ENCODE data around the gene KLHL29. TPM values are rescaled to one million over a fixed set of nuclear protein-coding genes. Genes with fewer than 3 reads are reported as not detected.

Gene KLHL29
- total and polyA plus RNA-seq, 2 donors (not counting 1 experiment from before 2014, with no cell fraction given) = 1.3 to 3.4 TPM

- Histone ChIP-seq H3K27me3 (replicated peaks in 1 of 4; ENCODE audit: control extremely low read depth in 1 of 4, control insufficient read depth in 3 of 4, insufficient read depth in 4 of 4, low read length in 3 of 4) (no peaks in the 10 kb centered on the region), H3K36me3 (replicated peaks in 1 of 2; ENCODE audit: control extremely low read depth in 1 of 2, control insufficient read depth in 1 of 2, extremely low read depth in 1 of 2, insufficient read depth in 2 of 2, low read length in 1 of 2) (no peaks in the 10 kb centered on the region), H3K9ac (ENCODE audit: low read length) (no peak overlapping the region), H2AFZ (ENCODE audit: insufficient read depth, low read depth, low read length, poor library complexity, severe bottlenecking) (no peak overlapping the region), H3K9me3 (ENCODE audit: control extremely low read depth in 1 of 3, control insufficient read depth in 2 of 3, insufficient read depth in 1 of 3, low read length in 2 of 3) (no peaks in the 10 kb centered on the region), H4K20me1 (ENCODE audit: control insufficient read depth, insufficient read depth, low read length, poor library complexity, severe bottlenecking) (no peaks in the 10 kb centered on the region), H3K27ac (ENCODE audit: low read length in 2 of 2) (no peak overlapping the region), H3K4me1 (ENCODE audit: control insufficient read depth in 2 of 2, insufficient read depth in 2 of 2, low read length in 2 of 2) (no peaks in the 10 kb centered on the region), H3K4me2 (replicated peaks; ENCODE audit: low read depth, low read length, poor library complexity, severe bottlenecking) (no peak overlapping the region), H3K4me3 (ENCODE audit: control extremely low read depth in 1 of 5, extremely low read depth in 1 of 5, insufficient read depth in 1 of 5, low read depth in 2 of 5, low read length in 4 of 5) (no peak overlapping the region), H3K79me2 (ENCODE audit: control insufficient read depth, insufficient read depth, low read length) (no peaks in the 10 kb centered on the region)
- no peak overlapping the region for H3K27ac Mint-ChIP-seq
- no peak for DNase-seq
- ChIA-PET POLR2A (no interaction called here), CTCF (no interaction called here)
- no peak for ATAC-seq (ENCODE audit: low read depth)
- H3K4me3 Mint-ChIP-seq = no peak overlapping the region
- H3K27me3 Mint-ChIP-seq = no peaks in the 10 kb centered on the region
- no peaks in the 10 kb centered on the region for H3K4me1 Mint-ChIP-seq
- intact Hi-C loops (cut with micrococcal nuclease) = no loop called here
- 75% methylated on average over 10 of the region's 10 CpGs for WGBS (ENCODE audit: insufficient coverage)
- TF ChIP-seq CTCF (IDR thresholded peaks at IDR 0.05) (no peak), EZH2 (IDR thresholded peaks at IDR 0.05; ENCODE audit: borderline replicate concordance, insufficient read depth, low read depth, low read length, poor library complexity, severe bottlenecking) (no peak)
- H3K9me3 Mint-ChIP-seq (ENCODE audit: insufficient read depth) = no peaks in the 10 kb centered on the region
Measured at GRCh38 chr2:23563151-23563550, 178.2 kb downstream of the KLHL29 start.

GRCh38 chr2:23563673-23564614, 179.0 kb downstream of the KLHL29 start:
- no peak for DNase-seq
- Histone ChIP-seq H3K9me3 (ENCODE audit: control extremely low read depth in 1 of 3, control insufficient read depth in 2 of 3, insufficient read depth in 1 of 3, low read length in 2 of 3) (no peaks in the 10 kb centered on the region), H3K9ac (ENCODE audit: low read length) (no peak overlapping the region), H3K79me2 (ENCODE audit: control insufficient read depth, insufficient read depth, low read length) (no peaks in the 10 kb centered on the region), H3K4me1 (ENCODE audit: control insufficient read depth in 2 of 2, insufficient read depth in 2 of 2, low read length in 2 of 2) (no peaks in the 10 kb centered on the region), H2AFZ (ENCODE audit: insufficient read depth, low read depth, low read length, poor library complexity, severe bottlenecking) (no peak overlapping the region), H3K27ac (ENCODE audit: low read length in 2 of 2) (no peak overlapping the region), H4K20me1 (ENCODE audit: control insufficient read depth, insufficient read depth, low read length, poor library complexity, severe bottlenecking) (no peaks in the 10 kb centered on the region), H3K4me2 (replicated peaks; ENCODE audit: low read depth, low read length, poor library complexity, severe bottlenecking) (no peak overlapping the region), H3K36me3 (replicated peaks in 1 of 2; ENCODE audit: control extremely low read depth in 1 of 2, control insufficient read depth in 1 of 2, extremely low read depth in 1 of 2, insufficient read depth in 2 of 2, low read length in 1 of 2) (no peaks in the 10 kb centered on the region), H3K27me3 (replicated peaks in 1 of 4; ENCODE audit: control extremely low read depth in 1 of 4, control insufficient read depth in 3 of 4, insufficient read depth in 4 of 4, low read length in 3 of 4) (no peaks in the 10 kb centered on the region), H3K4me3 (ENCODE audit: control extremely low read depth in 1 of 5, extremely low read depth in 1 of 5, insufficient read depth in 1 of 5, low read depth in 2 of 5, low read length in 4 of 5) (no peak overlapping the region)
- ChIA-PET POLR2A (no interaction called here), CTCF (no interaction called here)
- 83% methylated on average over 14 of the region's 22 CpGs for WGBS (ENCODE audit: insufficient coverage)
- intact Hi-C loops (cut with micrococcal nuclease) = no loop called here
- Mint-ChIP-seq H3K4me1 (no peaks in the 10 kb centered on the region), H3K9me3 (ENCODE audit: insufficient read depth) (no peaks in the 10 kb centered on the region), H3K27me3 (no peaks in the 10 kb centered on the region), H3K4me3 (no peak overlapping the region), H3K27ac (no peak overlapping the region)
- no peak for TF ChIP-seq EZH2 (IDR thresholded peaks at IDR 0.05; ENCODE audit: borderline replicate concordance, insufficient read depth, low read depth, low read length, poor library complexity, severe bottlenecking)
- no peak for TF ChIP-seq CTCF (IDR thresholded peaks at IDR 0.05)
- no peak for ATAC-seq (ENCODE audit: low read depth)

Data from B cell (primary cell).